MM.1S (cell line): Measurements from ENCODE around the gene APC2.

Experiments
- CTCF ChIP-seq: fragments of 300-600 bp; sonication (generic); IDR thresholded peaks from 2 replicates; pipeline ENCODE4 v1.5.1; 2016; ENCODE audit warnings: antibody characterized with exemption, low read length, mixed read lengths
- EZH2 ChIP-seq: fragments of 300-600 bp; sonication (generic); optimal IDR thresholded peaks from 2 replicates; pipeline ENCODE3; 2017; ENCODE audit warnings: low read depth, mild to moderate bottlenecking, antibody characterized with exemption, low read length, mixed read lengths

- TF ChIP-seq CTCF (no peak), EZH2 (no peak)
Measured at GRCh38 chr19:1491114-1491848, 41.4 kb downstream of the APC2 start, which contains the start of gene REEP6.
